UCSD-AML1 (cell line): Measurements from ENCODE around the gene ARFRP1.

ENCODE experiments used
- DNase-seq: peaks from one replicate; lab custom pipeline; 2025; ENCODE audit not compliant: unreplicated experiment; lab: John Stamatoyannopoulos, UW

Gene ARFRP1

DNA sequence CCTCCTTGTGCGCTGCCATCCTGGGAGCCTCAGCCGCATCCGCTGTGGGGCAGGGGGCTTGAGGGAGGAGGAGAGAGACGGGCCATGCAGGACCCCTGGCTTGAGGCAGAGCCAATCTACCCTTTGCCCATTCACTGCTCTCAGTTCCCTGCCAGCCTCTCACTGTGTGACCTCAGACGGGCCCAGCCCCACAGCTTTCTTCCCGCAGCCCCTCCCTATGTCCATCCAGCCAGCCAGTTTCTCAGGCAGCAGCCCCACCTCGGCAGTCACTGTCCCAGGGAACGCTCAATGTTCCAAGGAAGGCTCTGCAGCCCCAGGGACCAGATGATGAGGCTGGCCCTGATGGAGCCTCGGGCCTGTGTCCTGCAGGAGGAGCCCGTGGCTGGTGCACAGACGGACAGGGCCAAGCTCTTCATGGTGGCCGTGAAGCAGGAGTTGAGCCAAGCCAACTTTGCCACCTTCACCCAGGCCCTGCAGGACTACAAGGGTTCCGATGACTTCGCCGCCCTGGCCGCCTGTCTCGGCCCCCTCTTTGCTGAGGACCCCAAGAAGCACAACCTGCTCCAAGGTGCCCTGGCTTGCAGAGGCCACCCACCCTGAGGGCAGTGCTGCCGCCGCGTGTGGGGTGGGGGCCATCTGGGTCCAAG is 15.2 kb downstream of the ARFRP1 start:
- DNase-seq = no peak

GRCh38 chr20:63691711-63692435 is 15.9 kb downstream of the ARFRP1 start:
- no peak for DNase-seq

GRCh38 chr20:63690898-63691710 is 16.7 kb downstream of the ARFRP1 start:
- DNase-seq = no peak

DNA sequence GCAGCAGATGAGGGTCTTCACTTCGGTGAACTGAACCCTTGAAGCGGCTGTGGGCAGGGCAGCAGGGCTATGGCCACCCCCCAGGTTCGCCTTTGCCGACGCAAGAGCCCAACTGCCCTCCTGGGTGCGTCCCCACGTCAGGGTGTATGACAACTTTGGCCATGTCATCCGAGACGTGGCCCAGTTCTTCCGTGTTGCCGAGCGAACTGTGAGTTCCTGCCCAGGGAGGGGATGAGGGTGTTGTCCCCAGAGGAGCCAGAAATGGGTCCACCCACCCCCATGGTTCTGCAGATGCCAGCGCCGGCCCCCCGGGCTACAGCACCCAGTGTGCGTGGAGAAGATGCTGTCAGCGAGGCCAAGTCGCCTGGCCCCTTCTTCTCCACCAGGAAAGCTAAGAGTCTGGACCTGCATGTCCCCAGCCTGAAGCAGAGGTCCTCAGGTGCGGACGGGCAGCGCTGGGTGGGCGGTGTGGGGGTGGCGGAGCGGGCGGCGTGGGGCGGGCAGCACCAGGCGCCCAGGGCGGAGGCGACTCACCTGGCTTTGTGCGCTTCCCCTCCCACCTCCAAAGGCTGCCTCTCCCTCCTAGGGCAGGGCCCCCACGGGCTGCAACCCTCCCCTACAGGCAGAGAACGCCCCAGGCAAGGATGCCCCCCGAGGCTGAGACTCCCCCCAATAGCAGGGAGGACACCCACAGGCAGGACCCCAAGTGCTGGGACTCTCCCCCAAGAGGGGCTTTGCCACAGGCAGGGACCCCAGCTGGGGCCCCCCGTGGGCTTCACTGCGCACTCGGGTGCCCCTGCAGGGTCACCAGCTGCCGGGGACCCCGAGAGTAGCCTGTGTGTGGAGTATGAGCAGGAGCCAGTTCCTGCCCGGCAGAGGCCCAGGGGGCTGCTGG is 17.5 kb downstream of the ARFRP1 start:
- no peak for DNase-seq

DNA sequence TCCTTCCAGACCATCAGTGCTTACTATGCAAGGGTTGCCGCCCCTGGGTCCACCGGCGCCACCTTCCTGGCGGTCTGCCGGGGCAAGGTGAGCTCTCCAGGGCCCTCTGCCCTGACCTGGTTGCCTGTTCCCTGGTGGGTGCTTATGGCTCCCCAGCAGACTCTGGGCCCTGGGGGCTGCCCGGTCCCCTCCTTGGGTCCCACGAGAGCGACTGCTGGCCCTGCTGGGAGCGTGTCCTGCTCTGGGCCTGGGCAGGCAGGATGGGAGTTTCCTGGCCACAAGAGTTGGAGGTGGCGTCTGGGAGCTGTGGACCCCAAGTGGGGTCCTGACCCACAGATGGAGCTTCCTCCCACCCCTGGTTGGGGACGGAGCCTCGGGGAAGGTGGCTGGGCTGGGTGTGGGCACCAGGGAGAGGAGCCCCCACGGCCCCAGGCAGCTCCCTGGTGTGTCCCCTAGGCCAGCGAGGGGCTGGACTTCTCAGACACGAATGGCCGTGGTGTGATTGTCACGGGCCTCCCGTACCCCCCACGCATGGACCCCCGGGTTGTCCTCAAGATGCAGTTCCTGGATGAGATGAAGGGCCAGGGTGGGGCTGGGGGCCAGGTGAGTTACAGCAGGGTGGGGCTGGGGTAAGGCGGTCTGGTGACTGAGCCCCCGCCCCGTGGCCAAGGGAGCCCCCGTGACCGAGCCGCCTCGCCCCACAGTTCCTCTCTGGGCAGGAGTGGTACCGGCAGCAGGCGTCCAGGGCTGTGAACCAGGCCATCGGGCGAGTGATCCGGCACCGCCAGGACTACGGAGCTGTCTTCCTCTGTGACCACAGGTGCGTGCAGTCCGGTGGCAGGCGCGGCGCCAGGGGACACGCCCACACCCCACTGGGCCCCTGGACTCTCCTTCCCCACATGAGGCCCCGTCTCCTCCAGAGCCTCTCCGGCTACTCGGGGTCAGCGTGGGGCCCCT is 18.5 kb downstream of the ARFRP1 start:
- no peak for DNase-seq

DNA sequence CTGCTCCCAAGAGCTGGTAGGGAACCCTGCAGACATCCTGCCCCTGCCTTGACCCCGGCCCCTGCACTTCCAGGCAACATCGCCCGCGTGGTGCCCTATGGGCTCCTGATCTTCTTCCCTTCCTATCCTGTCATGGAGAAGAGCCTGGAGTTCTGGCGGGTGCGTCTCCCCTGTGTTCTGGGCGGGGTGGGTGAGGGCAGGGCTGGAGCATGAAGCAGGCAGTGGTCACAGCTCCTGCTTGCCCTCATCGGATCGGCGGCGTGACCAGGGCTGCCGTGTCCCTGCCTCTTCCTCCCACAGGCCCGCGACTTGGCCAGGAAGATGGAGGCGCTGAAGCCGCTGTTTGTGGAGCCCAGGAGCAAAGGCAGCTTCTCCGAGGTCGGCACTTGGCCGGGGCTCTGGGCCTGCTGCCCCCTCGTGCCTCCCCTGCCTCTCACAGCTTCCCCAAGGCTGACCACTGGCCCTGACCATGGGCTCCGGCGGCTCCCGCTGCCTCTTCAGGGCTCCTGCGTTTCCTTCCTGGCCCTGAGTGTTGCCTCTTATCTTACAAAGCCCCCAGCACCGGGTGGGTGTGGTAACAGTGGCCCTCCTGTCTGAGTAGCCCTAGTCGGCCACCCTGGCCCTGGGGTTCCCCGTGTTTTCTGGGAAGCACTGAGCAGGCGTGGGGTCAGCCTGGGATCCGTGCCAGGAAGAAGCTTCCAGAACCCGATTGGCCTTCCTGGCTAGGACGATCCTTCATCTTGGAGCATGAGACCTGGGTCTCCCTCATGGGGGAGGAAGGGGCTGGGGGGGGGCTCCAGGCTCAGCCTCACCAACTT is 19.3 kb downstream of the ARFRP1 start:
- DNase-seq = no peak

GRCh38 chr20:63687419-63688178 is 20.2 kb downstream of the ARFRP1 start:
- DNase-seq = no peak

GRCh38 chr20:63686492-63687321 is 21.1 kb downstream of the ARFRP1 start:
- peak; percentile 87 for DNase-seq

- DNase-seq = no peak
These were observed 21.7 kb downstream of the ARFRP1 start for GRCh38 chr20:63686094-63686491.

- DNase-seq = no peak
These were observed 22.3 kb downstream of the ARFRP1 start for GRCh38 chr20:63685269-63686026.

DNA sequence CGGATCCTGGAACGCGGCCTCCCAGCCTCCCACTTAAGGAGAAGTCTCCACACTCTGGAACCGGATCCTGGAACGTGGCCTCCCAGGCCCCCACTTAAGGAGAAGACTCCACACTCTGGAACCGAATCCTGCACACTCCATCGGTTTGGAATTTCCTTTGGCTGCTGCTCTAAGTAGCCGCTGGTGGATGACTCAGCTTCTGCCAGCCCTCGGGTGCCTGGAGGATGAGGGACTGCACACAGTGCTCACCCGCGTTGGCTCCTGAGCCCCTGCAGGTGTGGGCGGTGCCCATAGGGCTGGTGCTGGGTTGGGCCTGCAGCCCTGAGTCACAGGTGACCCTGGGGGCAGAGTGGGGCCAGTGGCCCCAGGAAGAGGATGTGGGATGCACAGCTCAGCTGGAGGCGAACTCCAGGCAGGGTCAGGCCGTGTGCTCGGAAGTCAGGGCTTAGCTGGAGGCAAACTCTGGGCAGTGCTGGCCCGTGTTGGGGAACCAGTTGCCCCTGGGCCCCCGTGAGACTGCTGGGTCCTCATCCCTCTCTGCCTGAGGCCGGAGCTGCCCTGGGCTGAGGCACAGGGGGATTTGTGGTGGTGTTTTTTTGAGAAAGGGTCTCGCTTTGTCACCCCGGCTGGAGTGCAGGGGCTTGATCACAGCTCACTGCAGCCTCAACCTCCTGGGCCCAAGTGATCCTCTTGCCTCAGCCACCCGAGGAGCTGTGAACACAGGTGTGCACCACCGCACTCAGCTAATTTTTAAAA is 25.2 kb downstream of the ARFRP1 start:
- DNase-seq = peak; percentile 71

- DNase-seq = no peak
These were observed 26.1 kb downstream of the ARFRP1 start for GRCh38 chr20:63681609-63682142.

DNA sequence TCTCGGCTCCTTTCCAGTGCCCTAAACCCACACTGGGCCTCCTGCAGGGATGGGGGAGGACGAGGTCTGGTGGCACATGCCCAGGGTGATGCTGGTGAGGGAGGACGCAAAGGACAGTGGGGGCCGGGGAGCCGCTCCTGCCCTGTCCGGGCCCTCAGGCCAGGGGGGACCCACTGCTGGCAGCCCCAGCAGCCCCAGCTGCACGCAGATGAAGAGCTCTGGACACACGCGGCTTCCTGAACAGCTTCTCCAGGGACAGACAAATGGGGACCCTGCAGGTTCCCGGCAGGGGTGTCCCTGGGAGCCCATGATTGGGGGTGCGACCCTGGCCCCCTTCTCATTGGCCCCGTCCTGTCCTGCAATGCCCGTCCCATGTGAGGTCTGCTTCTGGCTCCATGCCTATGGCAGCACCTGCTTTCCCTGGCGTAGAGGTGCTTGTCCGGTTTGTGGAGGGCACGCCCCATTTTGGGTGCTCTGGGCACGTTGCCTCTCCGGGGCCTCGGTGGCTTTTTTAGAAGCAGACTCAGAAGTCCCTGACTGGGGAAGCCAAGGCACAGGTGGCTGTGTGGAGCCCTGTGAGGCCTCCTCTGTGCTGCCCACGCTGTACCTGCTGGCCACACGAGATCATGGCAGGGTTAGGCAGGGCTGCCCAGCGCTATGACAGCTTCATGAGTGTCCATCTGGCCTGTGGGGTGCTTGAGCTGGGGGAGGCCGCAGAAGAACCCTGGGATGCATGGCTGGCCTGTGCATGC is 26.7 kb downstream of the ARFRP1 start:
- DNase-seq = no peak

- DNase-seq = no peak
These were observed 27.3 kb downstream of the ARFRP1 start for GRCh38 chr20:63680427-63680826.

DNA sequence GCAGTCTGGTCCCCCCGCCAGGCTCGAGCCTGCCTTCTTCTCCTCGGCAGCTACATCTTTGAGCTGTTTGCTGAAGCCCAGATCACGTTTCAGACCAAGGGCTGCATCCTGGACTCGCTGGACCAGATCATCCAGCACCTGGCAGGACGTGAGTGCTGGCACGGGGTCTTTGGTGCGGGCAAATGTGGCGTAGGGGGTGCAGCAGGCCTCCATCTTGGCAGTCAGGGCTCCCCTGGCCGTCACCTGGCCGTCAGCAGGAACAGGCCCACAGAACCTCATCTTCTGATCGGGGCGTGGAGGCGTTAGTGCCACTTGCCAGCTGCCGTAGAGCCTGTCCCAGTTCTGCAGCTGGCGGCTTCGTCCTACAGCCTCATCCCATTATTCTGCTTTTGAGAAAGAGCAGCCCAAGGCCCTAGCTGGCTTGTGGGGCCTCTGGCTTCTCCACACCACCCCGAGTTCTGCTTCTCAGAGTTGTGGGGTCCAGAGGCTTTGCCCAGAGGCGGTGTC is 27.9 kb downstream of the ARFRP1 start:
- DNase-seq = no peak
